HCT116 (cell line): ENCODE measurements around the gene SDCCAG8. TPM values are rescaled to one million over a fixed set of nuclear protein-coding genes. Genes with fewer than 3 reads are reported as not detected.

Source experiments
- ATAC-seq: fragments of 200-7000 bp; cut with Tn5 transposase; 2 replicates; pipeline ENCODE4 v1.9.1; 2020; ENCODE audit warnings: mild to moderate bottlenecking, moderate library complexity
- BruUV-seq: library from RNA; stranded (reverse); fragments of 400-500 nt; replicated peaks from 2 replicates; lab custom pipeline; 2021; lab: Mats Ljungman, UMichigan
- CTCF ChIA-PET: fragments of 300-600 bp; sonication (Branson Sonifier 250); formaldehyde crosslinking; loops from one replicate; lab custom pipeline; 2021; ENCODE audit warnings: antibody characterized with exemption; lab: Charles Lee
- POLR2A ChIA-PET: fragments of 300-600, 350-600 bp; sonication (Branson Sonifier 250); formaldehyde crosslinking; loops from one replicate; lab custom pipeline; 2021; ENCODE audit warnings: antibody characterized with exemption; lab: Charles Lee
- RAD21 ChIA-PET, 2 experiments: fragments of 300-600 bp; sonication (Branson Sonifier 250); formaldehyde crosslinking; loops; one replicate each; lab custom pipeline; 2023; ENCODE audit warnings: low total read pairs in 2 of 2; ENCODE audit not compliant: uncharacterized antibody in 2 of 2, unreplicated experiment in 2 of 2, low non-redundant PET in 1 of 2; lab: Charles Lee
- DNase-seq: peaks from one replicate; pipeline ENCODE4 v3.0.0-alpha.2; 2010; ENCODE audit warnings: low read depth, low spot score
- H2AFZ ChIP-seq: fragments of 200-600 bp; shearing (Covaris generic), sonication (generic); 2 replicates; pipeline ENCODE4 v1.6.1; 2017; ENCODE audit warnings: low read depth, mixed run types, mixed read lengths, antibody characterized with exemption, low read length; ENCODE audit not compliant: poor library complexity, severe bottlenecking
- H3K27ac ChIP-seq: 2 replicates; pipeline ENCODE4 v1.5.1; 2012; ENCODE audit warnings: low read depth, low read length
- H3K27me3 ChIP-seq: fragments of 200-600 bp; sonication (generic); 2 replicates; pipeline ENCODE4 v1.6.1; 2016; ENCODE audit warnings: mixed run types, low read length, mixed read lengths; ENCODE audit not compliant: insufficient read depth
- H3K36me3 ChIP-seq, 2 experiments: fragments of 200-500 bp in 1 of 2; fragments of 200-600 bp in 1 of 2; sonication (Bioruptor generic) in 1 of 2; sonication (generic) in 1 of 2; 2 replicates each; pipeline versions ENCODE4 v1.5.1 to v1.6.1; 2014 to 2016; ENCODE audit warnings: low read length in 2 of 2, inconsistent platforms in 1 of 2, mixed read lengths in 1 of 2, mixed run types in 1 of 2; ENCODE audit not compliant: insufficient read depth in 2 of 2, control insufficient read depth in 1 of 2
- H3K4me1 ChIP-seq, 2 experiments: fragments of 200-600 bp in 1 of 2; sonication (generic) in 1 of 2; 2 replicates each; pipeline versions ENCODE4 v1.5.1 to v1.6.1; 2012 to 2017; ENCODE audit warnings: low read length in 2 of 2, inconsistent platforms in 1 of 2, mild to moderate bottlenecking in 1 of 2, mixed read lengths in 1 of 2, mixed run types in 1 of 2, moderate library complexity in 1 of 2; ENCODE audit not compliant: insufficient read depth in 2 of 2, control insufficient read depth in 1 of 2
- H3K4me2 ChIP-seq: fragments of 200-600 bp; sonication (generic); 2 replicates; pipeline ENCODE4 v1.6.1; 2017; ENCODE audit warnings: mixed run types, low read length, mixed read lengths
- H3K4me3 ChIP-seq, 2 experiments: fragments of 200-600 bp in 1 of 2; sonication (generic) in 1 of 2; replicated peaks in 1 of 2; 2 replicates each; pipeline ENCODE4 v1.5.1; 2011 to 2016; ENCODE audit warnings: low read length in 2 of 2, control low read depth in 1 of 2, low read depth in 1 of 2, mild to moderate bottlenecking in 1 of 2, mixed read lengths in 1 of 2, mixed run types in 1 of 2
- H3K79me2 ChIP-seq: fragments of 200-600 bp; sonication (generic); 2 replicates; pipeline ENCODE4 v1.6.1; 2017; ENCODE audit warnings: mild to moderate bottlenecking, mixed run types, low read length, moderate library complexity, mixed read lengths; ENCODE audit not compliant: insufficient read depth
- H3K9ac ChIP-seq: fragments of 200-600 bp; sonication (generic); 2 replicates; pipeline ENCODE4 v1.6.1; 2016; ENCODE audit warnings: low read length, mixed read lengths
- H3K9me2 ChIP-seq: fragments of 200-600 bp; sonication (generic), shearing (Covaris generic); 2 replicates; pipeline ENCODE4 v1.6.1; 2017; ENCODE audit warnings: mixed run types, mild to moderate bottlenecking, moderate library complexity; ENCODE audit not compliant: insufficient read depth
- H3K9me3 ChIP-seq, 2 experiments: fragments of 200-500 bp in 1 of 2; fragments of 200-600 bp in 1 of 2; sonication (Bioruptor generic) in 1 of 2; sonication (generic) in 1 of 2; 2 replicates each; pipeline ENCODE4 v1.6.1; 2014 to 2017; ENCODE audit warnings: low read length in 2 of 2, mixed read lengths in 2 of 2, inconsistent platforms in 1 of 2, low read depth in 1 of 2, mild to moderate bottlenecking in 1 of 2, mixed run types in 1 of 2, moderate library complexity in 1 of 2; ENCODE audit not compliant: control insufficient read depth in 1 of 2, insufficient read depth in 1 of 2
- H4K20me1 ChIP-seq: fragments of 200-600 bp; sonication (generic), shearing (Covaris generic); 2 replicates; pipeline ENCODE4 v1.6.1; 2017; ENCODE audit warnings: mixed run types, mild to moderate bottlenecking, moderate library complexity; ENCODE audit not compliant: insufficient read depth
- CTCF ChIP-seq, 3 experiments: fragments of 200-600 bp in 1 of 3; sonication (generic) in 1 of 3; IDR thresholded peaks in 2 of 3; conservative IDR thresholded peaks in 1 of 3; 2 replicates each; pipeline ENCODE4 v1.5.1; 2012 to 2017; ENCODE audit warnings: low read depth in 2 of 3, low read length in 2 of 3, antibody characterized with exemption in 1 of 3, borderline replicate concordance in 1 of 3, control low read depth in 1 of 3, mild to moderate bottlenecking in 1 of 3, mixed read lengths in 1 of 3, mixed run types in 1 of 3, moderate library complexity in 1 of 3; ENCODE audit not compliant: insufficient read depth in 1 of 3
- EZH2phosphoT487 ChIP-seq: fragments of 200-600 bp; IDR thresholded peaks from 2 replicates; pipeline ENCODE4 v1.6.1; 2018; ENCODE audit warnings: antibody characterized with exemption, borderline replicate concordance
- SP1 ChIP-seq: IDR thresholded peaks from 2 replicates; pipeline ENCODE4 v1.6.1; 2012; ENCODE audit warnings: low read depth
- YY1 ChIP-seq: IDR thresholded peaks from 2 replicates; pipeline ENCODE4 v1.6.1; 2011; ENCODE audit warnings: low read length, low read depth, moderate library complexity, mild to moderate bottlenecking; ENCODE audit not compliant: insufficient replicate concordance; ENCODE audit errors: extremely low read depth
- ZFX ChIP-seq: fragments of 450-650 bp; IDR thresholded peaks from 2 replicates; pipeline ENCODE4 v1.6.1; 2017
- intact Hi-C: fragments of 100-400 bp; cut with micrococcal nuclease; formaldehyde crosslinking; loops from 2 replicates; pipeline ENCODE4 v1.10.0; 2022
- total RNA-seq: library from RNA; stranded (reverse); gene quantifications from one replicate; pipeline ENCODE4 v1.2.1, GENCODE V29; 2021; ENCODE audit not compliant: unreplicated experiment
- TF ChIP-seq, protein P1 (sequence below): IDR thresholded peaks from 2 replicates; pipeline ENCODE4 v1.6.1; 2012
- TF ChIP-seq, protein P2 (sequence below): IDR thresholded peaks from 2 replicates; pipeline ENCODE4 v1.6.1; 2011; ENCODE audit warnings: mild to moderate bottlenecking, low read length, moderate library complexity; ENCODE audit not compliant: insufficient replicate concordance; ENCODE audit errors: extremely low read depth

Gene SDCCAG8
- total RNA-seq, 1 experiment from 2014 or later: 38.2 TPM

DNA sequence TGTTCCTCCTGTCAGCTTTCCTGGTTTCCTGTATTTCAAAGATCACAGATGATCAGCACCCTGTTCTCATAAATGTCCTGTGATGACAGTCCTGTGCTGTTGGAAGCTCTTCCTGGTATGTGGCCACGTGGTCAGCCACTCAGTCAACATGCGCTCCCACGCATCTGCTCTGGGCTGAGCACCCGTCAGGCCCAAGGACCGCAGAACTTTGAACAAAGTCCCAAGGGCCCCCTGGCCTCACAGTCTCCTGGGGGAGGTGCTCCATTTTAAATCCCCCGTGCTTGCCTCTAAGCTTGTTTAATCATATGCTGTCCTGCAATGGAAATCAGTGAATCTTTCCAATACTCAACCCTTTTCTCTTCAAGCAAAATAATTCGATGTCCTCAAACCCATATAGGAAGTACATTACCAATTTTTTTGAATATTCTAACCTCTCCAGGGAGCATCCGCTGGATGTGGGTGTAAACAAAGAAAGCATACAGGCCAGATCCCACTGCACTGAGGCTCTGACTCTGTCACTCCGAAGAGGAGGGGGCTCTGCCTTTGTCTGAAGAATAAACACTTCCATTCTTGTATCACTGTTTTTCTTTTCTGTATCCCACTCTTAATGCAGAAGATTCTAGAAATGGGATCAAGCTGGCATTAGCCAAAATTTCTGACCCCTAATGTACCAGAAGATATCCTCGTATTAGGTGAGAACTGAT lies 250.3 kb downstream of the SDCCAG8 start:
- Histone ChIP-seq H3K36me3 (no peaks in the 10 kb centered on the region), H3K4me2 (no peak overlapping the region), H3K27me3 (no peaks in the 10 kb centered on the region), H4K20me1 (no peaks in the 10 kb centered on the region), H3K9me3 (no peaks in the 10 kb centered on the region), H3K79me2 (no peaks in the 10 kb centered on the region), H2AFZ (no peak overlapping the region), H3K4me1 (no peaks in the 10 kb centered on the region), H3K27ac (no peak overlapping the region), H3K9me2 (no peaks in the 10 kb centered on the region), H3K9ac (no peak overlapping the region), H3K4me3 (no peak overlapping the region)
- no TSS peak for BruUV-seq
- ChIA-PET CTCF (no interaction called here), RAD21 (no interaction called here), POLR2A (no interaction called here)
- TF ChIP-seq, protein P1, sequence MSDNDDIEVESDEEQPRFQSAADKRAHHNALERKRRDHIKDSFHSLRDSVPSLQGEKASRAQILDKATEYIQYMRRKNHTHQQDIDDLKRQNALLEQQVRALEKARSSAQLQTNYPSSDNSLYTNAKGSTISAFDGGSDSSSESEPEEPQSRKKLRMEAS: no peak
- TF ChIP-seq CTCF (IDR thresholded peaks at IDR 0.05 in 2 of 3, conservative IDR thresholded peaks at IDR 0.05 in 1 of 3; ENCODE audit: borderline replicate concordance in 1 of 3, insufficient read depth in 1 of 3, low read depth in 2 of 3, low read length in 2 of 3) (no peak), SP1 (no peak), EZH2phosphoT487 (no peak), YY1 (no peak), ZFX (no peak)
- TF ChIP-seq, protein P2, sequence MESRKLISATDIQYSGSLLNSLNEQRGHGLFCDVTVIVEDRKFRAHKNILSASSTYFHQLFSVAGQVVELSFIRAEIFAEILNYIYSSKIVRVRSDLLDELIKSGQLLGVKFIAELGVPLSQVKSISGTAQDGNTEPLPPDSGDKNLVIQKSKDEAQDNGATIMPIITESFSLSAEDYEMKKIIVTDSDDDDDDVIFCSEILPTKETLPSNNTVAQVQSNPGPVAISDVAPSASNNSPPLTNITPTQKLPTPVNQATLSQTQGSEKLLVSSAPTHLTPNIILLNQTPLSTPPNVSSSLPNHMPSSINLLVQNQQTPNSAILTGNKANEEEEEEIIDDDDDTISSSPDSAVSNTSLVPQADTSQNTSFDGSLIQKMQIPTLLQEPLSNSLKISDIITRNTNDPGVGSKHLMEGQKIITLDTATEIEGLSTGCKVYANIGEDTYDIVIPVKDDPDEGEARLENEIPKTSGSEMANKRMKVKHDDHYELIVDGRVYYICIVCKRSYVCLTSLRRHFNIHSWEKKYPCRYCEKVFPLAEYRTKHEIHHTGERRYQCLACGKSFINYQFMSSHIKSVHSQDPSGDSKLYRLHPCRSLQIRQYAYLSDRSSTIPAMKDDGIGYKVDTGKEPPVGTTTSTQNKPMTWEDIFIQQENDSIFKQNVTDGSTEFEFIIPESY: no peak
- intact Hi-C loops: no loop called here
- no peak for ATAC-seq
- no peak for DNase-seq
